SK-N-MC (cell line): ENCODE measurements around the gene TRIM43.
"Not testable (repeated sequence)": the region's sequence is repeated elsewhere in the genome, so short reads cannot be mapped to it uniquely, and the experiment has no call there.

Experiments
- EZH2 ChIP-seq: fragments of 200-600 bp; sonication (generic); IDR thresholded peaks from one replicate; pipeline ENCODE4 v1.6.1; 2017; ENCODE audit warnings: antibody characterized with exemption
- FOXP2 ChIP-seq: optimal IDR thresholded peaks from 2 replicates; pipeline ENCODE3; 2011; ENCODE audit warnings: mild to moderate bottlenecking, moderate library complexity; ENCODE audit not compliant: insufficient read depth; ENCODE audit errors: extremely low read length, control extremely low read depth
- POLR2AphosphoS5 ChIP-seq: IDR thresholded peaks from 2 replicates; pipeline ENCODE4 v1.6.1; 2012; ENCODE audit warnings: mild to moderate bottlenecking, low read depth, low read length, borderline replicate concordance

GRCh38 chr2:95641289-95641575 is 49.4 kb downstream of the TRIM43 start:
- not testable (repeated sequence) for TF ChIP-seq FOXP2, POLR2AphosphoS5, EZH2
